ENCODE measurements around the gene USP35. TPM values are rescaled to one million over a fixed set of nuclear protein-coding genes. Genes with fewer than 3 reads are reported as not detected.

Gene USP35
- polyA plus RNA-seq, 3 donors, result 0.42 to 7.6 (median 0.63) TPM

DNA sequence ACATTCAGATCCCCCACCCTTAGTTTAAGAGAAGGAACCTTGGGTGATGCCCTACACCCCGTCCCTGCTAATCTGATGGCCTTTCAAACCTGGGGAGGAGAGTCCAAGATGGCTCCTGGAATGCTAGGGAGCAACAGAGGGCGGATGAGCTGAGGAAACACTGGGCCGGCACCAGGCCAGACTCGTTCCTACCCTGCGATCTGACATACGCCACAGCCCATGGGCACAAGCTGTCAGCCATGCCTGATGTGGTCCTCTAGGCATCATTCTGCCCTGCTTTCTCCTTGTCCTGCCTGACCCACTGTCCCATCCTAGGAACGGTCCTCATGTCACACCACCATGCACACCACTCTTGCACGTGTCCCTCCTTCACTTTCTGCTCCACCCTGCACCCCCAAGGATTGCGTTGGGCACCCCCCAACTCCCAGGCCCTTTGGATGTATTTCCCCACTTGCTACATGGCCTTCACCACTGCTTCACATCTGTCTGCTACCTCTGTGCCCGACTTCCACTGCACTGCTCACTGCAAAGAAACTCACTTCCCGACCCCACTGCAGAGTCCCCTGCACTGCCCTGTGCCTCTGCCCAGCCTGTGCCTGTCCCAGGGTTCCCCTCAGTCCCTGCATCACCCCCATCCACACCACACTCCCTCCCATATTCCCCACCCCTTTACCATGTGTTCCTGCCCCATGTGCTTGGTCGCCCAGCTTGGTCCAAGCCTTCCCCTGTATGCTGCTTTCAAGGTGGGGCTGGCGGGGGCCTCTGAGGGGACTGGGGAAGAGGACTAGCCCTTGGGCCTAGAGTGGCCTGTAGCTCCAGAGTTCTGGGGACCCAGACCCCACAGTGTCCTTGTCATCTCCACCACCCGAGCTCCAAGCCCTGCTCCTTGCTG is 29.2 kb downstream of the USP35 start:
- Mint-ChIP-seq H3K9me3 (no peaks in the 10 kb centered on the region), H3K27ac (peak overlapping the region in 4 of 7 donors; percentile 3 to 89 (median 56)), H3K4me1 (no peaks in the 10 kb centered on the region), H3K36me3 (peaks cover 88 to 91% of the 10 kb centered on the region in 2 donors), H3K4me3 (no peak overlapping the region), H3K27me3 (ENCODE audit: low read depth in 3 of 3) (peaks cover 0 to 7% (median 3%) of the 10 kb centered on the region in 3 donors)
- Histone ChIP-seq H3K9ac (ENCODE audit: insufficient read depth, low read length, poor library complexity, severe bottlenecking) (no peak overlapping the region), H3K4me3 (replicated peaks in 1 of 3; ENCODE audit: low read depth in 2 of 3, low read length in 3 of 3) (no peak overlapping the region), H3K4me2 (replicated peaks; ENCODE audit: extremely low read depth, low read length, poor library complexity, severe bottlenecking) (no peak overlapping the region), H3K79me2 (ENCODE audit: insufficient read depth, low read length) (no peaks in the 10 kb centered on the region), H2AFZ (ENCODE audit: insufficient read depth, low read depth, low read length, poor library complexity, severe bottlenecking) (no peak overlapping the region), H4K20me1 (ENCODE audit: insufficient read depth, low read length) (peaks cover 66% of the 10 kb centered on the region), H3K36me3 (replicated peaks in 1 of 2; ENCODE audit: control insufficient read depth in 1 of 2, insufficient read depth in 2 of 2, low read length in 2 of 2) (peaks cover 87 to 95% of the 10 kb centered on the region in 2 donors), H3K27me3 (ENCODE audit: control insufficient read depth in 2 of 2, insufficient read depth in 2 of 2, low read length in 2 of 2) (no peaks in the 10 kb centered on the region), H3K4me1 (ENCODE audit: control insufficient read depth in 1 of 2, insufficient read depth in 2 of 2, low read length in 2 of 2) (no peaks in the 10 kb centered on the region), H3K27ac (ENCODE audit: low read depth in 1 of 2, low read length in 2 of 2) (no peak overlapping the region), H3K9me3 (replicated peaks in 1 of 2; ENCODE audit: control insufficient read depth in 1 of 2, insufficient read depth in 1 of 2, low read length in 2 of 2) (no peaks in the 10 kb centered on the region)
- intact Hi-C loops (cut with micrococcal nuclease), result no loop called here
- TF ChIP-seq, protein P1, sequence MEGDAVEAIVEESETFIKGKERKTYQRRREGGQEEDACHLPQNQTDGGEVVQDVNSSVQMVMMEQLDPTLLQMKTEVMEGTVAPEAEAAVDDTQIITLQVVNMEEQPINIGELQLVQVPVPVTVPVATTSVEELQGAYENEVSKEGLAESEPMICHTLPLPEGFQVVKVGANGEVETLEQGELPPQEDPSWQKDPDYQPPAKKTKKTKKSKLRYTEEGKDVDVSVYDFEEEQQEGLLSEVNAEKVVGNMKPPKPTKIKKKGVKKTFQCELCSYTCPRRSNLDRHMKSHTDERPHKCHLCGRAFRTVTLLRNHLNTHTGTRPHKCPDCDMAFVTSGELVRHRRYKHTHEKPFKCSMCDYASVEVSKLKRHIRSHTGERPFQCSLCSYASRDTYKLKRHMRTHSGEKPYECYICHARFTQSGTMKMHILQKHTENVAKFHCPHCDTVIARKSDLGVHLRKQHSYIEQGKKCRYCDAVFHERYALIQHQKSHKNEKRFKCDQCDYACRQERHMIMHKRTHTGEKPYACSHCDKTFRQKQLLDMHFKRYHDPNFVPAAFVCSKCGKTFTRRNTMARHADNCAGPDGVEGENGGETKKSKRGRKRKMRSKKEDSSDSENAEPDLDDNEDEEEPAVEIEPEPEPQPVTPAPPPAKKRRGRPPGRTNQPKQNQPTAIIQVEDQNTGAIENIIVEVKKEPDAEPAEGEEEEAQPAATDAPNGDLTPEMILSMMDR (IDR thresholded peaks at IDR 0.05), result no peak
- WGBS (ENCODE audit: insufficient coverage), result 99% methylated on average over 13 of the region's 14 CpGs
- DNase-seq, result no peak

DNA sequence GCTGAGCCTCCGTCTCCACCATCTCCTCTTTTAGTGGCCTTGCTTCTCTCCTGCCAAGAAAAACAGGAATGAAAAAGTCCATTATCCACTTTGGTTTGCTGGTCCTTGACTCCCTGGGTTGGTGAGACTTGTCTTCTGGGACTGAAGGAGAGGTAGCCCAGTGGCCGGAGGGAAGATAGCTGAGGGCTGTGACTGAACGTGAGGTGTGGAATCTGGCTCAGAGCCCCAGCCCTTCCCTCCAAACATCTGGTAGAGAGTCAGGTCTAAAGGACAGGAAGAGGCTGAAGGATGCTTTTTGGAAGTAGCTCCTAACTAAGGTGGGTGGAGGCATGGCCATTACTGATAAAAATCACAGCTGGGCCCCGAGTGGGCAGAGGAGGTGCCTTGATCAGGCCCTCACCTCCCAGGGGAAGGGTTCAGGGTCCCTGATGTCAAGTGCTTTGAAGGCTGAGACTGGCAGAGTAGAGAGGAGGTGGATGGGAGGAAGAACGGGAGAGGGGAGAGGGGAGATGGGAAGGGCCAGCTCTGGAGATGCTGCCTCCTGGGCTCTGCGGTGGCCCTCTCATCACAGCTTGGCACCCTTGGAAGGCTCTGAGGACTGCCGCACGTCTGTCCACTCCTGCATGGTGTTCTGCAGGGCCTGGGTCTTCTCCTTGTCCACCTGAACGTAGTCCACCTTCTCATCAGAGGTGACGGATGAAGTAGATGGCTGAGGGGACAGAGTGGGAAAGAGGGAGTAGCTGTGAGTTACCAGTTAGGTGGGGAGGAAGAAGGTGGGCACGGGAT is 30.2 kb downstream of the USP35 start:
- Mint-ChIP-seq H3K27ac (peak overlapping the region in 2 of 7 donors; percentile 11 to 67), H3K4me3 (no peak overlapping the region), H3K27me3 (ENCODE audit: low read depth in 3 of 3) (peaks cover 0 to 7% (median 3%) of the 10 kb centered on the region in 3 donors), H3K9me3 (no peaks in the 10 kb centered on the region), H3K4me1 (no peaks in the 10 kb centered on the region), H3K36me3 (peaks cover 93 to 95% of the 10 kb centered on the region in 2 donors)
- 95% methylated on average over 8 of the region's 11 CpGs for WGBS (ENCODE audit: insufficient coverage)
- no peak overlapping the region for H3K4me3 ChIP-seq (replicated peaks in 1 of 3; ENCODE audit: low read depth in 2 of 3, low read length in 3 of 3)
- no peaks in the 10 kb centered on the region for H3K27me3 ChIP-seq (ENCODE audit: control insufficient read depth in 2 of 2, insufficient read depth in 2 of 2, low read length in 2 of 2)
- no peaks in the 10 kb centered on the region for H3K79me2 ChIP-seq (ENCODE audit: insufficient read depth, low read length)
- no peak for DNase-seq
- H3K27ac ChIP-seq (ENCODE audit: low read depth in 1 of 2, low read length in 2 of 2), result peak overlapping the region in 1 of 2 donors; percentile 1
- H3K4me1 ChIP-seq (ENCODE audit: control insufficient read depth in 1 of 2, insufficient read depth in 2 of 2, low read length in 2 of 2), result no peaks in the 10 kb centered on the region
- H3K36me3 ChIP-seq (replicated peaks in 1 of 2; ENCODE audit: control insufficient read depth in 1 of 2, insufficient read depth in 2 of 2, low read length in 2 of 2), result peaks cover 93 to 99% of the 10 kb centered on the region in 2 donors
- no peaks in the 10 kb centered on the region for H3K9me3 ChIP-seq (replicated peaks in 1 of 2; ENCODE audit: control insufficient read depth in 1 of 2, insufficient read depth in 1 of 2, low read length in 2 of 2)
- H3K9ac ChIP-seq (ENCODE audit: insufficient read depth, low read length, poor library complexity, severe bottlenecking), result no peak overlapping the region
- peaks cover 63% of the 10 kb centered on the region for H4K20me1 ChIP-seq (ENCODE audit: insufficient read depth, low read length)
- TF ChIP-seq, protein P1 (IDR thresholded peaks at IDR 0.05), result no peak
- no peak overlapping the region for H3K4me2 ChIP-seq (replicated peaks; ENCODE audit: extremely low read depth, low read length, poor library complexity, severe bottlenecking)
- H2AFZ ChIP-seq (ENCODE audit: insufficient read depth, low read depth, low read length, poor library complexity, severe bottlenecking), result no peak overlapping the region
- intact Hi-C loops (cut with micrococcal nuclease), result no loop called here
